D721Med (cell line): ENCODE measurements around the gene HIVEP3.

Experiments used
- DNase-seq: peaks from one replicate; pipeline ENCODE4 v3.0.0; 2011; ENCODE audit warnings: low spot score; ENCODE audit not compliant: insufficient read length
- FAIRE-seq: peaks from 2 replicates; lab custom pipeline; 2011; peaks lifted over from hg19 to GRCh38; lab: Jason Lieb, UNC
- TF ChIP-seq, protein P1 (sequence below): IDR thresholded peaks from 2 replicates; pipeline ENCODE4 v1.5.1; 2012; ENCODE audit warnings: mild to moderate bottlenecking, control low read depth; ENCODE audit not compliant: insufficient read depth; ENCODE audit errors: missing control alignments

Gene HIVEP3

DNA sequence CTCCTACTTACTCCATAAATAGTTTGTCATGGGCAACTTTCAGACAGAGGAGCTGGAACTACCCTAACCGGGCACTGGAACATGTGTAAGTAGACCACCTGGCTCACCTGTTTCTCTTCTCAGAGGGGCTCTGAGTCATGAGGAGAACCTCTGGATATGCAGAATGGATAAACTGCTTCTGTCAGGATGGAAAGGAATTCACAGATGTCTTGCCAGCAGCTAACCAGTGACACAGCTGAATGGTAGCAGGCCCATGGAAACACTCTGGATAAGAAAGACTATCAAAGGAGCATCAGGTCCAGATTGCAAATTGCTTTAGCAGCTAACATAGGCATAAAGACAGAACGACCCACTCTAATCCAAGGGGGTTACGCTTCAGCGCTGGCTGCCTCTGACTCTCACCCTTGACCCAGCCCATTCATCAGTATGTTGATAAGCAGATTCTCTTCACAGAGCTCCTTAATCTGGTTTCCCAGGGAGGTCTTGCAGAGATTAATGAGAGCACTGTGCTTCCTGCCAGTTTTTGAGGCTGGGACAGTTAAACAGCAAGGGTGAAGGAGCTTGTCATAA, 54.2 kb downstream of the HIVEP3 start:
- FAIRE-seq: no peak
- DNase-seq: peak; percentile 31
- TF ChIP-seq, protein P1, sequence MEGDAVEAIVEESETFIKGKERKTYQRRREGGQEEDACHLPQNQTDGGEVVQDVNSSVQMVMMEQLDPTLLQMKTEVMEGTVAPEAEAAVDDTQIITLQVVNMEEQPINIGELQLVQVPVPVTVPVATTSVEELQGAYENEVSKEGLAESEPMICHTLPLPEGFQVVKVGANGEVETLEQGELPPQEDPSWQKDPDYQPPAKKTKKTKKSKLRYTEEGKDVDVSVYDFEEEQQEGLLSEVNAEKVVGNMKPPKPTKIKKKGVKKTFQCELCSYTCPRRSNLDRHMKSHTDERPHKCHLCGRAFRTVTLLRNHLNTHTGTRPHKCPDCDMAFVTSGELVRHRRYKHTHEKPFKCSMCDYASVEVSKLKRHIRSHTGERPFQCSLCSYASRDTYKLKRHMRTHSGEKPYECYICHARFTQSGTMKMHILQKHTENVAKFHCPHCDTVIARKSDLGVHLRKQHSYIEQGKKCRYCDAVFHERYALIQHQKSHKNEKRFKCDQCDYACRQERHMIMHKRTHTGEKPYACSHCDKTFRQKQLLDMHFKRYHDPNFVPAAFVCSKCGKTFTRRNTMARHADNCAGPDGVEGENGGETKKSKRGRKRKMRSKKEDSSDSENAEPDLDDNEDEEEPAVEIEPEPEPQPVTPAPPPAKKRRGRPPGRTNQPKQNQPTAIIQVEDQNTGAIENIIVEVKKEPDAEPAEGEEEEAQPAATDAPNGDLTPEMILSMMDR: no peak

DNA sequence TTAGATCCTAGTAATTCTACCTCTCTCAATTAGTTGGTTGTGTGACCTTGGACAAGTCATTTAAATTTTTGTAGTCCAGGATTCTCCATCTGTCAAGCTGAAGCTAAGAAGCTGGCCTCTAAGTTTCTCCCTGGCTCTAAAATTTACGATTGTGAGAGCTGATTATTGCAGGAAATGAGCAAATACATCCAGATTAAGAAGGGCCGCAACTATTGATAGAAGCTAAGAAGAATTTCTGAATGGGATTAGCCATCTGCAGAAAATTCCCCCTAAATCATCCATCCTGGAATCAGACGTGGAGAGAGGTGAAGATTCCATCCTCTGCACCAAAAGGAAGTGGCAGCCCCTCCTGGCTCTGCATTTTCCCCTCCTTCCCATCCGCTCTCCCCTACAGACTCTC, 55.0 kb downstream of the HIVEP3 start:
- FAIRE-seq: no peak
- TF ChIP-seq, protein P1: no peak
- DNase-seq: no peak

DNA sequence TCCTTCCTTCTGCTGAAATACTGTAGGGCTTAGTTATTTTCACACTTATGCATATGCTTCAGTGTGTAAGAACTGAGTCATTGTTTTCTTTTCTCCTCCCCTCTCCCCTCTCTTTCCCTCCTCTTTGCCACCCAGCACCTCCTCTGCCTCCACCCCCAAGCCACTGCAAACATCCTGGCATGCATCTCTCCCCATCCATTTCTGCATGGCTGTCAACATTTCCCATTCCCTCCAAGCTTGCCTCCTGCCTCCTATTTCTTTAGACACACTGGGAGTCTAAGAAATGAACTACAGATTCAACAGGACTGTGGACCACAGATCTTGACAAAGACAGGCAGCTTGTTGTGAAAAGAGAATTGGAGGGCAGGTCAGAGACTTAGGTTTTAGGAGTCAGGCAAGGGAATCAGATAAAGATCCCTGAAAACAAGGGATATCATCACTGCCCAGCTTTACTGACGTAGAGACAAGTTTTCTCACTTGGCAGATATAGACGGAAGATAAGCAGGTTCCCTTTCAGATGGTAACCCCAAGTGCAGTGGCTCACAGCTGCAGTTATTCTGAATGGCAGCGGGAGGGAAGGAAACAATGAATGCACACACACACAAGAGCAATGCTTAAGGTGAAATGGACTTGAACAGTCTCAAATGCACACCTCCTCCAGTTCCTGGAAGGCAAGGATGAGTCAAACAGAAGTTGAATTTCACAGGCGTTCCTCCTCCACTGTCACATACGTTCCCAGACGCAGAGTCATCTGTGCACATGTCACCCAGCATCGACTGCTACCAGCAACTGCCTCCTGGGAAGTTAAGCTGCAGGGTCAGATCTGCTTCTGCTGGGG, 56.1 kb downstream of the HIVEP3 start:
- no peak for FAIRE-seq
- TF ChIP-seq, protein P1: no peak
- no peak for DNase-seq

DNA sequence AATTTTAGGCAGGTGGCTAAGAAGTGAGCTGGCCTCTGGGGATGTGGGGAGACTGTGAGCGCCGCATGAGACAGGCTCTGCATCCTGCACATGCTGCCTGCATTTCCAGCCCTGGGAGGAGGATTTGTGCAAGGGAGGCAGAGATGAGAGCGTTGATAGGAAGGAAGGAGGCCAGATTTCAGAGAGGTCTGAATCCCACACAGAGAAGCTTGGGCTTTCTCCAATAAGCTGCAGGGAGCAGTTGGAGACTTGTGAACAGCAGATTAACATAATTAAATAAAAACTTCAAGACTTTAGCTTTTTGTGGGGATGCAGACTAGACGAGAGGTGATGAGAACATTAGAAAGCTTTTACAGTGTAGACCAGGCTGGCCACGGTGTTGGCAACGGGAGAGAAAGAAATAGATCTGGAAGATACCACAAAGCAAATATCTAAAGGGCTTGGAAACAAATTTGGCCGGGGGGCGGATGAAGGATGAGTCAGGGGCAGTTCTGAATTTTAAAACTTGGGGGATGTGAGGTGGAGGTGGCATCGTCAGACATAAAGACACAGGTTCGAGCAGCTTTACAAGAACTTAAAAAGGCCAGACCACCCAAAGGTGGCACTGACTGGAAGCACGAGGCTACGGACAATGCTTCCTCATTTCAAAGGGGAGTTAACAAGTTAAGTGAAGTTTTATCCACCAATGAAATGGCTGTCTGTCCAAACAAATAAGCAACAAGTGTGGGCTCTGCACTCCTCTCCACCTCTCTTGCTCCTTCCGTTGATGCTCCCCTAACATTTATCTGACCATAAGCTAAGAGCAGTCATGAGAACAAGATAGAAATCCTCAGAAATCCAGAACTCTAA, 57.0 kb downstream of the HIVEP3 start:
- FAIRE-seq (no peak), DNase-seq (no peak)
- TF ChIP-seq, protein P1: no peak

DNA sequence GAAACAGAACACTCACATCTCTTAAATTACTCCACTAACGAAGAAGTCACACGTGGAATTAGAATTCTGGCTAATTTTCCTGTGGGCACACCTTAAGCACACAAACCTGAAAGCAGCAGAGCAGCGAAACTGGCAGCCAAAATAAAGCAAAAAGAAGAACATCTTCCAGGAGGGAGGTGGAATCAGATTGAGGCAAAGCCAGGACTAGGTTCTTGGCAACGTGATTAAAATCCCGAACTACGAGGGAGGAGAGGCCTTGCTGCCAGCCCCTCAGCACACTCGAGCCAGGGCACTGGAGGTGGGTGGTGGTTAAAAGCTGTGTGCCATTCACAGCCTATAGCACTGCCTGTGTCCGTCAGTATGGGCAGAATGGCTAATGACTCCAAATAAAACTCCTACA, 58.0 kb downstream of the HIVEP3 start:
- TF ChIP-seq, protein P1: no peak
- no peak for FAIRE-seq
- DNase-seq: no peak

DNA sequence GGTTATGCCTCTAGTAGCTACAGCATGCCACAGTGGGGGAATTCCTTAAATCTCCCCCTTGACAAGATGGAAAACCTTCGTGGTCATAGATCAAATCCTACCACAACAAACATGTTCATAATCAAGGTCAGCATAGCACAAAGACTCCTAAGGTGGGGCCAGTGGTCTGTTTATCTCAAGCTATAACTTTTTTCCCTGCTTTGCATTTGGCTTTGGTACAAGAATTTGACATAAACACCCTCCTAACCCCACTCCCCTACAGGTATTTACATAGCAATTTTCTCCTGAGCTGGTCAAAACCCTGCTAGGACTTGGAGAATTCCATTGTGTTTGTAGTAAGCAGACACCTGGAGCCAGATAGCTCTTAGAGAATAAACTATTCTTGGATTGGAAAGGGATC, 58.5 kb downstream of the HIVEP3 start:
- DNase-seq (no peak), FAIRE-seq (no peak)
- TF ChIP-seq, protein P1: no peak
